Activated naive CD4-positive, alpha-beta T cell treated with anti-CD3 and anti-CD28 coated beads, Interleukin-2, amount 10 ng/mL, durations not matched to agents 7 days and 5 days (primary cell): ENCODE results near the gene MVD.

Experiments used
- CTCF ChIA-PET: fragments of 350-600 bp; sonication (Branson Sonifier 250); formaldehyde crosslinking; loops from one replicate; lab custom pipeline; 2021; ENCODE audit warnings: antibody characterized with exemption; lab: Charles Lee
- DNase-seq: peaks from one replicate; pipeline ENCODE4 v3.0.0-alpha.2; 2020
- H3K27ac Mint-ChIP-seq: one replicate; pipeline ENCODE4 v1.8.0; 2021; ENCODE audit warnings: mild to moderate bottlenecking, moderate library complexity, mixed read lengths
- H3K27me3 Mint-ChIP-seq: one replicate; pipeline ENCODE4 v1.8.0; 2021; ENCODE audit warnings: mild to moderate bottlenecking, mixed read lengths
- H3K36me3 Mint-ChIP-seq: one replicate; pipeline ENCODE4 v1.8.0; 2021; ENCODE audit warnings: mixed read lengths
- H3K4me1 Mint-ChIP-seq: one replicate; pipeline ENCODE4 v1.8.0; 2021; ENCODE audit warnings: mixed read lengths
- H3K4me3 Mint-ChIP-seq: one replicate; pipeline ENCODE4 v1.8.0; 2021; ENCODE audit warnings: mild to moderate bottlenecking, moderate library complexity, mixed read lengths
- H3K9me3 Mint-ChIP-seq: one replicate; pipeline ENCODE4 v1.8.0; 2021; ENCODE audit warnings: mixed read lengths

The MVD gene

GRCh38 chr16:88665148-88665547, 2.3 kb upstream of the MVD start:
- Mint-ChIP-seq H3K27me3 (peaks cover 4% of the 10 kb centered on the region), H3K36me3 (peaks cover 11% of the 10 kb centered on the region), H3K4me1 (peaks cover 26% of the 10 kb centered on the region), H3K9me3 (no peaks in the 10 kb centered on the region), H3K27ac (peak overlapping the region; percentile 34), H3K4me3 (peak overlapping the region; percentile 3)
- CTCF ChIA-PET = interaction anchor here (0.9 kb wide), 1 partner anchor 15 kb away, joined by 3 read pairs; no protein-coding TSS in a partner anchor
- DNase-seq = no peak

GRCh38 chr16:88662222-88662842, 559 bp downstream of the MVD start:
- Mint-ChIP-seq H3K4me1 (peaks cover 30% of the 10 kb centered on the region), H3K9me3 (no peaks in the 10 kb centered on the region), H3K27ac (peak overlapping the region; percentile 91), H3K27me3 (peaks cover 4% of the 10 kb centered on the region), H3K4me3 (peak overlapping the region; percentile 89), H3K36me3 (peaks cover 8% of the 10 kb centered on the region)
- CTCF ChIA-PET = interaction anchor here (1.0 to 1.6 kb wide), 2 partner anchors 10 to 43 kb away, joined by 3 to 4 read pairs; no protein-coding TSS in a partner anchor
- peak; percentile 52 for DNase-seq

GRCh38 chr16:88661468-88661867, 1.4 kb downstream of the MVD start:
- Mint-ChIP-seq H3K27ac (peak overlapping the region; percentile 24), H3K9me3 (no peaks in the 10 kb centered on the region), H3K36me3 (peaks cover 9% of the 10 kb centered on the region), H3K4me3 (peak overlapping the region; percentile 8), H3K27me3 (peaks cover 4% of the 10 kb centered on the region), H3K4me1 (peaks cover 30% of the 10 kb centered on the region)
- no peak for DNase-seq
- CTCF ChIA-PET = interaction anchor here (1.6 kb wide), 1 partner anchor 9 kb away, joined by 3 read pairs; no protein-coding TSS in a partner anchor

- no peaks in the 10 kb centered on the region for H3K9me3 Mint-ChIP-seq
- CTCF ChIA-PET = no interaction called here
- H3K27me3 Mint-ChIP-seq = peaks cover 4% of the 10 kb centered on the region
- H3K4me1 Mint-ChIP-seq = peaks cover 22% of the 10 kb centered on the region
- H3K27ac Mint-ChIP-seq = no peak overlapping the region
- DNase-seq = no peak
- peaks cover 17% of the 10 kb centered on the region for H3K36me3 Mint-ChIP-seq
- no peak overlapping the region for H3K4me3 Mint-ChIP-seq
Measured at GRCh38 chr16:88659160-88659559, 3.7 kb downstream of the MVD start.

GRCh38 chr16:88658714-88659113, 4.2 kb downstream of the MVD start:
- peaks cover 19% of the 10 kb centered on the region for H3K4me1 Mint-ChIP-seq
- peaks cover 17% of the 10 kb centered on the region for H3K36me3 Mint-ChIP-seq
- H3K4me3 Mint-ChIP-seq = no peak overlapping the region
- CTCF ChIA-PET = no interaction called here
- no peak for DNase-seq
- H3K27me3 Mint-ChIP-seq = peaks cover 4% of the 10 kb centered on the region
- H3K9me3 Mint-ChIP-seq = no peaks in the 10 kb centered on the region
- H3K27ac Mint-ChIP-seq = no peak overlapping the region

DNA sequence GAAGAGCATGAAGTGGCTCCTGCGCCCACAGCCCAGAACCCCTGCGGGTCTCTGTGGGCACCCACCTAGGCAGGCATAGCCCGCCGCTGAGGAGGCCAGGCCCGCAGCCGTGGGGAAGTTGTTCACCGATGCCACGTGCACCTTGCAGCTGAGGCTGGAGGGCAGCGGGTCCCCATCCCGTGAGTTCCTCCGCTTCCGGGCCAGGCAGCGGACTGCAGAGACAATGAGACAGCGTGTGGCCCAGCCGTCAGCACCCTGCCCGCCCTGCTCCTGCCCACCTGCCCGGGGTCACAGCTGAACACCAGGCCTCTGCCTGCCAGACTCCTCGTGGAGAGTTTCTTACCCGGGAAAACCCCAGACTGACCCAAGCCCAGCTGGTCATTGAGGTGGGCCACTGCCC, 5.5 kb downstream of the MVD start:
- Mint-ChIP-seq H3K27me3 (no peaks in the 10 kb centered on the region), H3K4me1 (peaks cover 20% of the 10 kb centered on the region), H3K4me3 (no peak overlapping the region), H3K36me3 (peaks cover 20% of the 10 kb centered on the region), H3K27ac (no peak overlapping the region), H3K9me3 (no peaks in the 10 kb centered on the region)
- DNase-seq = no peak
- CTCF ChIA-PET = no interaction called here

DNA sequence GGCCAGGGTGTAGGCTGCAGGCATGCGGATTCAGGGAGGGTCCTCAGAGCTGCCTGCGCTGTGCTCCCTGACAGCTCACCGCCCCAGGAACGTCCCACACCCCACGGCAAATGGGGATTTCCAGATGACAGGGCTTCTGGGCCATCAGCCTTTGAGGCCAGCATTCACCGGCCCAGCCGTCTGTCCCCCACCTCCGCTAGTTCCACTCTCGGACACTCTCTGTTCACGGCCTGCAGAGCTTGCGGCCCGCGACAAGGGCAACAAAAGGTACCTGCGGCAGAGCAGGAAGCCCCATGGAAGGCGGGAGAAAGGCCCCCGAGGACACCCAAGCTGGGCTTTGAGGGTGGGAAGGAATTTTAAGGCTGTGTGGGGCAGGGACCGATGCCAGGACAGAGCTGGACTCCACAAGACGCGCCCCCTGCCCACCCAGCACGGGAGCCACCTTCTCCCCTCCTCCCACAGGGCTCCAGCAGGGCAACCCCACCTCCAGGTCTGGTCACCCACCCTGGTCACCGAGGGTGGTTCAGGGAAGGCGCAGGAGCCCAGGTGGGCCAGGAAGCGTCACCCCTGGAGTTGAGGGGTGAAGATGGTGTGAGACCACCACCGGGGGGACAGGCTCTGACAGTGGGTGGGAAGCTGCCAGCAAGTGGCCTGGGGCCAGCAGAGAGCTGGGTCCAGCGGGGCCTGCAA, 6.5 kb downstream of the MVD start:
- H3K27ac Mint-ChIP-seq = no peak overlapping the region
- H3K4me1 Mint-ChIP-seq = peaks cover 22% of the 10 kb centered on the region
- no peak overlapping the region for H3K4me3 Mint-ChIP-seq
- H3K9me3 Mint-ChIP-seq = no peaks in the 10 kb centered on the region
- H3K27me3 Mint-ChIP-seq = no peaks in the 10 kb centered on the region
- CTCF ChIA-PET = no interaction called here
- H3K36me3 Mint-ChIP-seq = peaks cover 18% of the 10 kb centered on the region
- no peak for DNase-seq

DNA sequence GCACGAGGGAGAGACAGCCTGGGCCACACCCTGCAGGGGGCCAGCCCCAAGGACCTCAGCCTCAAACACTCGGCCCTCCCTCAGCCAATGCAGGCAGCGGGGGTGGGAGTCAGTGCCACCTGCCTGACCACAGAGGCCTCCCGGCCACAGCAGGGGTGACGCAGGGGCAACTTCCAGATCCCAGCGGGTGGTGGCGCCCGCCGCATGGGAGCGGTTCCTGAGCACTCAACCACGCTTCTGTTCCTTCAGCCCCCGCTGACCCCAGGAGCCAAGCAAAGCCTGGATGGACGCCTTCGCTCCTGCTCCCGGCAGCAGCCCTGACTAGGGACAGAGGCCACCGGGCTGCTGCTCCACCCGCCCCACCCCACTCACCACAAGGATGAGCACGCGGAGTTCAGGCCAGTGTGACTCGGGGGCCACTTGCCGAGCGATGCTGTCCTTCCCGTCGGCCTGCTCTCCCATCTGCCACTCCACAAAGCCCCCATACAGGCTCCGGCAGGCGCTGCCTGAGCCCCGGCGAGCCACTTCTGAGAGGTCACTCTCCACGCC, 7.1 kb downstream of the MVD start:
- H3K4me1 Mint-ChIP-seq = peaks cover 21% of the 10 kb centered on the region
- H3K9me3 Mint-ChIP-seq = no peaks in the 10 kb centered on the region
- no peak overlapping the region for H3K4me3 Mint-ChIP-seq
- peaks cover 19% of the 10 kb centered on the region for H3K36me3 Mint-ChIP-seq
- H3K27ac Mint-ChIP-seq = no peak overlapping the region
- DNase-seq = no peak
- CTCF ChIA-PET = no interaction called here
- no peaks in the 10 kb centered on the region for H3K27me3 Mint-ChIP-seq

DNA sequence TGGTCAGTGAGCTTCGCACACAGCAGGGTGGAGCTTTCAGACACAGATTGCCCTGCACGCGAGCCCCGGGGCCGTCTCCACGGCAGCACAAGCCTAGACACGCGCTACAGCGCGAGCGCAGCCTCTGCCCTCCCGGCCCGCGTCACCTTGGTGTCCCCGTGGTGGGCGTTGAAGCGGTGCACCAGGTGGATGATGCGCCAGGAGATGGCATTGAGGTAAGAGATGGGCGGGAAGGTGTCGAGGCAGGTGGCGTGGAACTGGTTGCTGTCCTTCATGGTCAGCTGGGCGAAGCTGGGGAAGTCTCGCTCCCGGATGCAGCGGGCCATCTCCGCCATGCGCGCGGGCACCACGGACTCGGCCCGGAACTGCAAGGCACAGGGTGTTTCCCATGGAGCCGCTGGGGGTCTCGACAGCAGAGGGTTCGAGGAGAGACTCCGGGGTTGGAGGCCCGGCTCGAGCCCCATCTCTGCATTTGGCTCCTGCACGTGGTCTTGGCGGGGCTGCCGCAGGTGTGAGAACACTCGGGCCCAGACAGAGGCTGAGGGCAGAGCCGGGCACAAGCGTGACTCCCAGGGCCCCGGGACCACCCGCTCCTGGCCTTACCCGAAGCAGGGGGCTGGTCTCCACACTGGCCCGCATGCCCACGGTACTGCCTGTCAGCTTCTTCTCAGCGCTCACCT, 7.7 kb downstream of the MVD start:
- H3K27me3 Mint-ChIP-seq = no peaks in the 10 kb centered on the region
- CTCF ChIA-PET = no interaction called here
- peaks cover 21% of the 10 kb centered on the region for H3K4me1 Mint-ChIP-seq
- DNase-seq = no peak
- H3K9me3 Mint-ChIP-seq = no peaks in the 10 kb centered on the region
- H3K27ac Mint-ChIP-seq = no peak overlapping the region
- no peak overlapping the region for H3K4me3 Mint-ChIP-seq
- peaks cover 20% of the 10 kb centered on the region for H3K36me3 Mint-ChIP-seq

DNA sequence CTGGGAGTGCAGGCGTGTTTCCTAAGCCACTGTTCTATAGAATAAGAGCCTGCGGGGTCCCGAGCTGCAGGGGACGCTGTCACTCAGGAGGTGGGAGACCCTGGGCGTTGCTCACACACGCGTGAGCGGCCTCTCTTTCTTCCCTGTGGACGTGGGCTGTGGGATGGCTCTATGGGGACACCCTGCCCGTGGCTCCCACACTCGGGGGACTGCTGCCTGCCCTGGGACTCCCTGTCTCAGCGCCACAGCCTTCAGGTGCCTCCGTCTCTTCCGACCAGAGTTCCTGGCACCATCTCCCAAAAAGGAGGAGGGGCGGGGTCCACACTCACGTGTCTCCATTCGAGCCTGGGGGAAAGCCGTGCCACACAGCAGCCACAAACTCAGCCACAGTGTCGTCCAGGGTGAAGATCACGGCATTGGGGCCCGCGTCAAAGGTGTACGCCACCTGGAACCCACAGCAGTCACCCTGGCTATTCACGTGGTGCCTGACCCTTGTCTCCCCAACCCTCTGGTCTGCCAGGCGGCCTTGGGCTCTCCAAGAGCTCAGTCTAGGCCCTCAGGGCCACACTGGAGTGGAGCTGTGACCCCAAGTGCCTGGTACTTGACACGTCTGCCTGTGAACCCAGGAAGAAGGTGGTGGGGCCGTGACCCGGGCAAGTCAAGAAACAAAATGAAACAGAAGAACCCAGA, 8.4 kb downstream of the MVD start:
- Mint-ChIP-seq H3K27ac (peak overlapping the region; percentile 37), H3K4me3 (no peak overlapping the region), H3K4me1 (peaks cover 22% of the 10 kb centered on the region), H3K9me3 (no peaks in the 10 kb centered on the region), H3K27me3 (no peaks in the 10 kb centered on the region), H3K36me3 (peaks cover 20% of the 10 kb centered on the region)
- no peak for DNase-seq
- CTCF ChIA-PET = no interaction called here

DNA sequence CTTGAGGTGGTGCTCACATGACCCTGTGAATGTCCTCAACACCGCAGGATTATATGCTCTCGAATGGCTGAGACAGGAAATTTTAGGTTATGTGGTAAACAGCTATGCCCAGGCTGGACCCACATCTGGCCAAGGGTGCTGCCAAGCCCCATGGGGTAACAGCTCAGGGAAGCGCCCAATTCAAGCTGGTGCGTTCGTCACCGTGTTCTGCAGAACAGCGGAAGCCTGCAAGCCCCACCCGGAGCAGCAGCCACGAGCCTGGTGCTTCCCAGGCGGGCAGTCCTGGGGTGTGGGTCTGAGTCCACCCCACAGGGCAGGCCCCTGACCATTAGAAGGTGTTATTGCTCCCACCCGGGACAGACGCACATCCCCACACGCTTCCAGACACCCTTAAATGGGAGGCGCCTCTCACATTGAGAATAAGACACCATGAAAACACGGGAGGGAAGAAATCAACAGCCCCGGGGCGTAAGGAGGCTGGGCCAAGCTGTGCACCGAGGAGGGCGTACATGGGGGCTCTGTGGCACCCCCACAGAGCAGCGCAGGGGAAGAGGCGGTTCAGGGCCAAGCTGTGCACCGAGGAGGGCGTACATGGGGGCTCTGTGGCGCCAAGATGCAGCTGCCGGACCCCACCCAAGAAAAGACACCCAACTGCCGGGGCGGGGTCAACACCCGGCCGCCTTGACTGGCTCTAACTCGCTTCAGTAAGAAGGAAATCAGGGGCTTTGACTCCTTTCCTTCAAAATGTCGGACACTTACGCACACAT, 9.1 kb downstream of the MVD start:
- no peaks in the 10 kb centered on the region for H3K27me3 Mint-ChIP-seq
- no peak overlapping the region for H3K4me3 Mint-ChIP-seq
- CTCF ChIA-PET = no interaction called here
- H3K4me1 Mint-ChIP-seq = peaks cover 25% of the 10 kb centered on the region
- DNase-seq = no peak
- H3K36me3 Mint-ChIP-seq = peaks cover 26% of the 10 kb centered on the region
- H3K9me3 Mint-ChIP-seq = no peaks in the 10 kb centered on the region
- H3K27ac Mint-ChIP-seq = peak overlapping the region; percentile 74

DNA sequence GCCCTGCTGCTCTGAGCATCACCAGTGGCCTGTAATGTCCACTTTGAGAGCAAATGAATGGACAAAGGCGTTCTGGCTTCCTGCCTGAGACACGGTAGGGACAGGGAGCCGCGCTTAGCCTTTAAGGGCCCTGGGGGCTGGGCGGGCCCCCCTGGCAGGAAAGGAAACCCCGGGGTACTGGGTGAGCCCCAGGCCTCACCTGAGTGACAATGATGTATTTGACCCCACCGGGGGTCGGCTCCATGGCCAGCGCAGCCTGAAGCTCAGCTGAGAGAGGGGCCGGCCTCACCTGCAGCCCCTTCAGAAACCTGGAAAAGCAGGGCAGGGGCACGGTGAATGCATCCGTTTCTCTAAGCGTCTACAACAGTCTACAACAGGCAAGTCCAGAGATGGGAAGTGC, 9.8 kb downstream of the MVD start:
- Mint-ChIP-seq H3K9me3 (no peaks in the 10 kb centered on the region), H3K27ac (peak overlapping the region; percentile 74), H3K27me3 (no peaks in the 10 kb centered on the region), H3K36me3 (peaks cover 26% of the 10 kb centered on the region), H3K4me3 (no peak overlapping the region), H3K4me1 (peaks cover 28% of the 10 kb centered on the region)
- no peak for DNase-seq
- CTCF ChIA-PET = no interaction called here

- CTCF ChIA-PET = no interaction called here
- H3K27ac Mint-ChIP-seq = peak overlapping the region; percentile 93
- H3K4me3 Mint-ChIP-seq = no peak overlapping the region
- peaks cover 26% of the 10 kb centered on the region for H3K36me3 Mint-ChIP-seq
- DNase-seq = no peak
- H3K9me3 Mint-ChIP-seq = no peaks in the 10 kb centered on the region
- H3K4me1 Mint-ChIP-seq = peaks cover 28% of the 10 kb centered on the region
- no peaks in the 10 kb centered on the region for H3K27me3 Mint-ChIP-seq
Measured at GRCh38 chr16:88652762-88653063, 10.2 kb downstream of the MVD start.
